Endothelial cell of umbilical vein (primary cell): Measurements from ENCODE around the gene GLYATL3. TPM values are rescaled to one million over a fixed set of nuclear protein-coding genes. Genes with fewer than 3 reads are reported as not detected.

Experiments used
- BruUV-seq: library from RNA; stranded (reverse); fragments of 400-500 nt; replicated peaks from 2 replicates; lab custom pipeline; 2021; lab: Mats Ljungman, UMichigan
- CTCF ChIA-PET: fragments of 300-600, 350-600 bp; sonication (Branson Sonifier 250); formaldehyde crosslinking; loops from one replicate; lab custom pipeline; 2021; ENCODE audit warnings: antibody characterized with exemption, inconsistent platforms; lab: Charles Lee
- POLR2A ChIA-PET: fragments of 300-600, 350-600 bp; sonication (Branson Sonifier 250); formaldehyde crosslinking; loops from one replicate; lab custom pipeline; 2021; ENCODE audit warnings: antibody characterized with exemption, inconsistent platforms; lab: Charles Lee
- DNase-seq: peaks from one replicate; pipeline ENCODE4 v3.0.0-alpha.2; 2011; ENCODE audit warnings: low read depth, low spot score
- FAIRE-seq: peaks from 2 replicates; lab custom pipeline; 2011; peaks lifted over from hg19 to GRCh38; lab: Jason Lieb, UNC
- H2AFZ ChIP-seq: 2 replicates; pipeline ENCODE4 v1.6.0; 2012; ENCODE audit warnings: low read depth, low read length, control low read depth, inconsistent platforms
- H3K27ac ChIP-seq: 2 replicates; pipeline ENCODE4 v1.5.1; 2011; ENCODE audit warnings: low read depth, mild to moderate bottlenecking, control low read depth, low read length, moderate library complexity; ENCODE audit not compliant: insufficient read depth
- H3K27me3 ChIP-seq, 2 experiments: 2 replicates each; pipeline versions ENCODE4 v1.6.0 to v1.6.1; 2011; ENCODE audit warnings: low read length in 2 of 2, mixed read lengths in 1 of 2; ENCODE audit not compliant: control insufficient read depth in 2 of 2, insufficient read depth in 2 of 2
- H3K36me3 ChIP-seq, 2 experiments: 2 replicates in 1 of 2; 3 replicates in 1 of 2; pipeline ENCODE4 v1.5.1; 2011; ENCODE audit warnings: low read length in 2 of 2, mild to moderate bottlenecking in 1 of 2, moderate library complexity in 1 of 2; ENCODE audit not compliant: control insufficient read depth in 2 of 2, insufficient read depth in 2 of 2; ENCODE audit errors: extremely low read depth in 1 of 2
- H3K4me1 ChIP-seq: 3 replicates; pipeline ENCODE4 v1.5.1; 2011; ENCODE audit warnings: mild to moderate bottlenecking, low read length; ENCODE audit not compliant: control insufficient read depth, insufficient read depth; ENCODE audit errors: extremely low read depth
- H3K4me2 ChIP-seq: 2 replicates; pipeline ENCODE4 v1.6.1; 2011; ENCODE audit warnings: low read length, control low read depth, mixed read lengths; ENCODE audit not compliant: insufficient read depth
- H3K4me3 ChIP-seq, 3 experiments: fragments of 200-600 bp in 1 of 3; sonication (generic), shearing (Covaris generic) in 1 of 3; replicated peaks in 1 of 3; 2 replicates each; pipeline ENCODE4 v1.5.1; 2011 to 2016; ENCODE audit warnings: control low read depth in 3 of 3, low read length in 3 of 3, mild to moderate bottlenecking in 2 of 3, inconsistent platforms in 1 of 3, low read depth in 1 of 3, moderate library complexity in 1 of 3; ENCODE audit not compliant: insufficient read depth in 1 of 3
- H3K79me2 ChIP-seq: 2 replicates; pipeline ENCODE4 v1.6.0; 2012; ENCODE audit warnings: low read length, inconsistent platforms; ENCODE audit not compliant: control insufficient read depth, insufficient read depth
- H3K9ac ChIP-seq: replicated peaks from 2 replicates; pipeline ENCODE3; 2011; ENCODE audit warnings: low read length, control low read depth; ENCODE audit not compliant: insufficient read depth; ENCODE audit errors: extremely low read depth
- H3K9me1 ChIP-seq: replicated peaks from 3 replicates; pipeline ENCODE4 v1.6.0; 2011; ENCODE audit warnings: mild to moderate bottlenecking, low read length; ENCODE audit not compliant: control insufficient read depth, insufficient read depth; ENCODE audit errors: extremely low read depth
- H3K9me3 ChIP-seq: replicated peaks from 2 replicates; pipeline ENCODE4 v1.5.1; 2012; ENCODE audit warnings: low read length, inconsistent platforms; ENCODE audit not compliant: control insufficient read depth, insufficient read depth
- H4K20me1 ChIP-seq: replicated peaks from 2 replicates; pipeline ENCODE3; 2011; ENCODE audit warnings: mild to moderate bottlenecking, low read length; ENCODE audit not compliant: control insufficient read depth, insufficient read depth; ENCODE audit errors: extremely low read depth
- EZH2 ChIP-seq: IDR thresholded peaks from 2 replicates; pipeline ENCODE4 v1.6.1; 2012; ENCODE audit warnings: borderline replicate concordance, low read depth, mild to moderate bottlenecking, moderate library complexity, low read length, inconsistent platforms; ENCODE audit not compliant: severe bottlenecking
- FOS ChIP-seq: IDR thresholded peaks from 2 replicates; pipeline ENCODE4 v1.6.1; 2011; ENCODE audit warnings: mild to moderate bottlenecking, low read length, moderate library complexity, borderline replicate concordance; ENCODE audit not compliant: insufficient read depth
- JUN ChIP-seq: IDR thresholded peaks from 2 replicates; pipeline ENCODE4 v1.6.1; 2011; ENCODE audit warnings: borderline replicate concordance, low read depth; ENCODE audit not compliant: insufficient read length, insufficient read depth
- MAX ChIP-seq: IDR thresholded peaks from 2 replicates; pipeline ENCODE4 v1.6.1; 2011; ENCODE audit not compliant: insufficient read depth, insufficient read length
- MYC ChIP-seq: IDR thresholded peaks from one replicate; pipeline ENCODE4 v1.6.1; 2011; ENCODE audit warnings: mild to moderate bottlenecking, low read depth, low read length
- POLR2A ChIP-seq: IDR thresholded peaks from 2 replicates; pipeline ENCODE4 v1.6.1; 2012; ENCODE audit warnings: low read depth, mild to moderate bottlenecking, control low read depth, low read length
- POLR2AphosphoS5 ChIP-seq: IDR thresholded peaks from 2 replicates; pipeline ENCODE4 v1.6.1; 2012; ENCODE audit warnings: low read depth, mild to moderate bottlenecking, control low read depth, low read length, moderate library complexity; ENCODE audit not compliant: insufficient read depth
- dilution Hi-C: fragments of 300-500 bp; cut with MboI; formaldehyde crosslinking; loops from one replicate; pipeline ENCODE4 v1.15.0; 2019; ENCODE audit warnings: low sequenced_read_pairs; ENCODE audit not compliant: extremely low pct_ligation_motif_present
- intact Hi-C: fragments of 100-400 bp; cut with micrococcal nuclease; formaldehyde crosslinking; loops from one replicate; pipeline ENCODE4 v1.10.0; 2022
- polyA plus RNA-seq, 4 experiments: library from polyadenylated mRNA; depleted of rRNA in 3 of 4; stranded (reverse) in 3 of 4; unstranded in 1 of 4; fragments of >200 nt; gene quantifications; 2 replicates each; pipeline versions ENCODE4 v1.2.1 to v1.2.3, GENCODE V29; 2011 to 2012; ENCODE audit warnings: missing spikeins in 1 of 4
- total RNA-seq: library from RNA; stranded (reverse); gene quantifications from 2 replicates; pipeline ENCODE4 v1.2.3, GENCODE V29; 2021
- TF ChIP-seq, protein P1 (sequence below), 2 donors: IDR thresholded peaks; 1 replicate in 1 of 2; 2 replicates in 1 of 2; pipeline ENCODE4 v1.5.1; 2011; ENCODE audit warnings: low read length in 2 of 2, mild to moderate bottlenecking in 2 of 2, moderate library complexity in 2 of 2, control low read depth in 1 of 2, inconsistent platforms in 1 of 2, low read depth in 1 of 2; ENCODE audit not compliant: insufficient read depth in 1 of 2; ENCODE audit errors: extremely low read depth in 1 of 2

Gene GLYATL3
- total and polyA plus RNA-seq, 2 donors (not counting 3 experiments of a cell fraction or from before 2014, with no cell fraction given) = not detected

GRCh38 chr6:49462927-49463611 is 36.7 kb upstream of the GLYATL3 start, which contains the start of the genes CENPQ and MMUT:
CENPQ (plus strand) TSS chr6:49463370; CDS start chr6:49470177, 6,807 bp downstream.
MMUT (minus strand) TSS chr6:49463253; CDS start chr6:49459466, 3,787 bp downstream.
- BruUV-seq = no TSS peak
- ChIA-PET CTCF (interaction anchor here (1.0 kb wide), 1 partner anchor 10 kb away, joined by 5 read pairs; no protein-coding TSS in a partner anchor), POLR2A (no interaction called here)

More at GRCh38 chr6:49462927-49463611, 36.7 kb upstream of the GLYATL3 start, which contains the start of the genes CENPQ and MMUT:
- Histone ChIP-seq H3K9me1 (no peaks in the 10 kb centered on the region), H3K4me1 (peaks cover 19% of the 10 kb centered on the region), H4K20me1 (no peaks in the 10 kb centered on the region), H3K4me3 (peak within 1 kb of the TSS; percentile 66 to 96 (median 92)), H3K79me2 (peaks cover 20% of the 10 kb centered on the region), H3K36me3 (no peaks in the 10 kb centered on the region), H3K27me3 (no peaks in the 10 kb centered on the region), H3K27ac (peak within 1 kb of the TSS; percentile 68), H3K9me3 (no peaks in the 10 kb centered on the region), H3K9ac (peak within 1 kb of the TSS; percentile 77), H2AFZ (peak within 1 kb of the TSS; percentile 96), H3K4me2 (peak within 1 kb of the TSS; percentile 96)
- dilution Hi-C loops = no loop called here
- FAIRE-seq (peak; percentile 97), DNase-seq (peak; percentile 94)
- intact Hi-C loops = loop anchor here (1.0 kb wide), 2 partner anchors 69 to 144 kb away; no protein-coding TSS in a partner anchor
- TF ChIP-seq EZH2 (no peak), JUN (no peak), FOS (no peak), MAX (no peak), POLR2A (peak; percentile 72), POLR2AphosphoS5 (peak; percentile 74), MYC (no peak)
- TF ChIP-seq, protein P1, sequence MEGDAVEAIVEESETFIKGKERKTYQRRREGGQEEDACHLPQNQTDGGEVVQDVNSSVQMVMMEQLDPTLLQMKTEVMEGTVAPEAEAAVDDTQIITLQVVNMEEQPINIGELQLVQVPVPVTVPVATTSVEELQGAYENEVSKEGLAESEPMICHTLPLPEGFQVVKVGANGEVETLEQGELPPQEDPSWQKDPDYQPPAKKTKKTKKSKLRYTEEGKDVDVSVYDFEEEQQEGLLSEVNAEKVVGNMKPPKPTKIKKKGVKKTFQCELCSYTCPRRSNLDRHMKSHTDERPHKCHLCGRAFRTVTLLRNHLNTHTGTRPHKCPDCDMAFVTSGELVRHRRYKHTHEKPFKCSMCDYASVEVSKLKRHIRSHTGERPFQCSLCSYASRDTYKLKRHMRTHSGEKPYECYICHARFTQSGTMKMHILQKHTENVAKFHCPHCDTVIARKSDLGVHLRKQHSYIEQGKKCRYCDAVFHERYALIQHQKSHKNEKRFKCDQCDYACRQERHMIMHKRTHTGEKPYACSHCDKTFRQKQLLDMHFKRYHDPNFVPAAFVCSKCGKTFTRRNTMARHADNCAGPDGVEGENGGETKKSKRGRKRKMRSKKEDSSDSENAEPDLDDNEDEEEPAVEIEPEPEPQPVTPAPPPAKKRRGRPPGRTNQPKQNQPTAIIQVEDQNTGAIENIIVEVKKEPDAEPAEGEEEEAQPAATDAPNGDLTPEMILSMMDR (IDR thresholded peaks at IDR 0.05; ENCODE audit: extremely low read depth in 1 of 2, insufficient read depth in 1 of 2, low read depth in 1 of 2, low read length in 2 of 2) = no peak
